HCT116 (cell line): Measurements from ENCODE around the gene SDK1.

Source experiments
- POLR2A ChIP-seq: IDR thresholded peaks from 2 replicates; pipeline ENCODE4 v1.7.0; 2011; ENCODE audit warnings: borderline replicate concordance; ENCODE audit not compliant: insufficient read depth, insufficient read length; ENCODE audit errors: extremely low read depth
- POLR2AphosphoS5 ChIP-seq: IDR thresholded peaks from 2 replicates; pipeline ENCODE4 v1.6.1; 2011; ENCODE audit warnings: mild to moderate bottlenecking, low read depth, low read length, moderate library complexity
- ZNF274 ChIP-seq: fragments of 200-500 bp; sonication (Bioruptor generic); IDR thresholded peaks from 2 replicates; pipeline ENCODE4 v1.6.1; 2014; ENCODE audit warnings: mild to moderate bottlenecking, low read depth, low read length, inconsistent platforms
- TF ChIP-seq, protein P1 (sequence below): IDR thresholded peaks from 2 replicates; pipeline ENCODE4 v1.6.1; 2012; ENCODE audit warnings: low read depth
- TF ChIP-seq, protein P2 (sequence below): IDR thresholded peaks from 2 replicates; pipeline ENCODE4 v1.6.1; 2011; ENCODE audit warnings: mild to moderate bottlenecking, low read length, moderate library complexity; ENCODE audit not compliant: insufficient replicate concordance; ENCODE audit errors: extremely low read depth

DNA sequence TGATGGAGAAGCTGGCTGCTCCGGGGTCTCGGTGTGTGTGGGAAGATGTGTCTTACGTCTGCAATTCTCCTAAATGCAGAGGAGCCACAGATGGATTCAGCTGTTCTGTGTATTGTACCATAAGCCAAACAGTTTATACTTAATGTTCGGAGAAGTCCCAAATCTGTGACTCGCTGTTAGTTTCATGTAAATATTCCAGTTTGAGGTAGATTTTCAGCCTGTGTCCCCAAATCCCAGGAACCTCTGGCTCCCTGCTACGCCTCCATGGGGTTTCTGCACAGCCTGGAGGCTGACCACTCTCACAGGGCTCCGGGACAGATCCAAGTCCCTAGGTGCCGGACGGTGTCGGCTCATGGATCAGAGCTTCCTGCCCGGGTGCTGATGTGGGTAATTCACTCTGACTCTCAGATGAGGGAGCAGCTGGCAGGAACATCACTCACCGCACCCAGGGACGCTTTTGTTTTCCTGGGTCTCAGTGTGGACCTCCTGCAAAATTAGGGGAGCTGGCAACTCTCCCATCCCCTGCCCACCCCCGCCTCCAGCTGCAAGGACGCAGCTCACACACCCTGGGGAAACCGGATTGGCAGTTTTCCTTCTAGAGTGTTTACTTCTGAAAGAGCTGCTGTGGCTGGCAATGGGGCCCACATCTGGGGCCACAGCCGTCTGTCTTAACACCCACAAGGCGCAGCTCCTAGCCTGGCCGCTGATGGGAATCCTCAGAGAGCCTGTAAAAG is 960.0 kb downstream of the SDK1 start:
- TF ChIP-seq ZNF274 (no peak), POLR2A (no peak), POLR2AphosphoS5 (no peak)
- TF ChIP-seq, protein P1, sequence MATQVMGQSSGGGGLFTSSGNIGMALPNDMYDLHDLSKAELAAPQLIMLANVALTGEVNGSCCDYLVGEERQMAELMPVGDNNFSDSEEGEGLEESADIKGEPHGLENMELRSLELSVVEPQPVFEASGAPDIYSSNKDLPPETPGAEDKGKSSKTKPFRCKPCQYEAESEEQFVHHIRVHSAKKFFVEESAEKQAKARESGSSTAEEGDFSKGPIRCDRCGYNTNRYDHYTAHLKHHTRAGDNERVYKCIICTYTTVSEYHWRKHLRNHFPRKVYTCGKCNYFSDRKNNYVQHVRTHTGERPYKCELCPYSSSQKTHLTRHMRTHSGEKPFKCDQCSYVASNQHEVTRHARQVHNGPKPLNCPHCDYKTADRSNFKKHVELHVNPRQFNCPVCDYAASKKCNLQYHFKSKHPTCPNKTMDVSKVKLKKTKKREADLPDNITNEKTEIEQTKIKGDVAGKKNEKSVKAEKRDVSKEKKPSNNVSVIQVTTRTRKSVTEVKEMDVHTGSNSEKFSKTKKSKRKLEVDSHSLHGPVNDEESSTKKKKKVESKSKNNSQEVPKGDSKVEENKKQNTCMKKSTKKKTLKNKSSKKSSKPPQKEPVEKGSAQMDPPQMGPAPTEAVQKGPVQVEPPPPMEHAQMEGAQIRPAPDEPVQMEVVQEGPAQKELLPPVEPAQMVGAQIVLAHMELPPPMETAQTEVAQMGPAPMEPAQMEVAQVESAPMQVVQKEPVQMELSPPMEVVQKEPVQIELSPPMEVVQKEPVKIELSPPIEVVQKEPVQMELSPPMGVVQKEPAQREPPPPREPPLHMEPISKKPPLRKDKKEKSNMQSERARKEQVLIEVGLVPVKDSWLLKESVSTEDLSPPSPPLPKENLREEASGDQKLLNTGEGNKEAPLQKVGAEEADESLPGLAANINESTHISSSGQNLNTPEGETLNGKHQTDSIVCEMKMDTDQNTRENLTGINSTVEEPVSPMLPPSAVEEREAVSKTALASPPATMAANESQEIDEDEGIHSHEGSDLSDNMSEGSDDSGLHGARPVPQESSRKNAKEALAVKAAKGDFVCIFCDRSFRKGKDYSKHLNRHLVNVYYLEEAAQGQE = no peak
- TF ChIP-seq, protein P2, sequence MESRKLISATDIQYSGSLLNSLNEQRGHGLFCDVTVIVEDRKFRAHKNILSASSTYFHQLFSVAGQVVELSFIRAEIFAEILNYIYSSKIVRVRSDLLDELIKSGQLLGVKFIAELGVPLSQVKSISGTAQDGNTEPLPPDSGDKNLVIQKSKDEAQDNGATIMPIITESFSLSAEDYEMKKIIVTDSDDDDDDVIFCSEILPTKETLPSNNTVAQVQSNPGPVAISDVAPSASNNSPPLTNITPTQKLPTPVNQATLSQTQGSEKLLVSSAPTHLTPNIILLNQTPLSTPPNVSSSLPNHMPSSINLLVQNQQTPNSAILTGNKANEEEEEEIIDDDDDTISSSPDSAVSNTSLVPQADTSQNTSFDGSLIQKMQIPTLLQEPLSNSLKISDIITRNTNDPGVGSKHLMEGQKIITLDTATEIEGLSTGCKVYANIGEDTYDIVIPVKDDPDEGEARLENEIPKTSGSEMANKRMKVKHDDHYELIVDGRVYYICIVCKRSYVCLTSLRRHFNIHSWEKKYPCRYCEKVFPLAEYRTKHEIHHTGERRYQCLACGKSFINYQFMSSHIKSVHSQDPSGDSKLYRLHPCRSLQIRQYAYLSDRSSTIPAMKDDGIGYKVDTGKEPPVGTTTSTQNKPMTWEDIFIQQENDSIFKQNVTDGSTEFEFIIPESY = no peak
